H1 (cell line): ENCODE results near the gene KPNA1. TPM values are rescaled to one million over a fixed set of nuclear protein-coding genes. Genes with fewer than 3 reads are reported as not detected.

ENCODE experiments used
- CTCF ChIA-PET: fragments of 300-600 bp; sonication (Branson Sonifier 250); formaldehyde crosslinking; loops from one replicate; lab custom pipeline; 2021; ENCODE audit not compliant: partially characterized antibody; lab: Charles Lee
- POLR2A ChIA-PET: fragments of 300-600 bp; sonication (Branson Sonifier 250); formaldehyde crosslinking; loops from one replicate; lab custom pipeline; 2021; ENCODE audit warnings: inconsistent platforms; ENCODE audit not compliant: partially characterized antibody; lab: Charles Lee
- DNase-seq, 2 experiments: peaks; one replicate each; pipeline versions ENCODE4 v3.0.0 to v3.0.0-alpha.2; 2010 to 2022; ENCODE audit warnings: low spot score in 2 of 2, low read depth in 1 of 2, mixed read lengths in 1 of 2
- FAIRE-seq: peaks from 2 replicates; lab custom pipeline; 2011; peaks lifted over from hg19 to GRCh38; lab: Jason Lieb, UNC
- H2AFZ ChIP-seq: 2 replicates; pipeline ENCODE4 v1.8.1; 2012; ENCODE audit warnings: low read length, inconsistent platforms
- H2AK5ac ChIP-seq: 2 replicates; pipeline ENCODE4 v1.6.1; 2013; ENCODE audit warnings: low read depth, low read length
- H2BK120ac ChIP-seq: replicated peaks from 2 replicates; pipeline ENCODE3; 2013; ENCODE audit warnings: low read depth, low read length, inconsistent platforms
- H2BK12ac ChIP-seq: 2 replicates; pipeline ENCODE4 v1.6.1; 2013; ENCODE audit warnings: low read depth, low read length
- H2BK15ac ChIP-seq: 2 replicates; pipeline ENCODE4 v1.6.1; 2013; ENCODE audit warnings: low read length
- H2BK20ac ChIP-seq: 2 replicates; pipeline ENCODE4 v1.6.1; 2013; ENCODE audit warnings: low read length
- H2BK5ac ChIP-seq: 2 replicates; pipeline ENCODE4 v1.6.1; 2013; ENCODE audit warnings: low read depth, low read length
- H3K14ac ChIP-seq: 2 replicates; pipeline ENCODE4 v1.6.1; 2013; ENCODE audit warnings: inconsistent platforms; ENCODE audit not compliant: insufficient read length
- H3K18ac ChIP-seq: 2 replicates; pipeline ENCODE4 v1.6.1; 2013; ENCODE audit warnings: low read length; ENCODE audit errors: extremely low read depth
- H3K23ac ChIP-seq: 2 replicates; pipeline ENCODE4 v1.6.1; 2013; ENCODE audit warnings: inconsistent platforms; ENCODE audit not compliant: insufficient read length
- H3K23me2 ChIP-seq: 2 replicates; pipeline ENCODE4 v1.6.1; 2013; ENCODE audit warnings: low read depth, low read length
- H3K27ac ChIP-seq: 2 replicates; pipeline ENCODE4 v1.6.1; 2011; ENCODE audit warnings: low read depth, low read length, inconsistent platforms
- H3K27me3 ChIP-seq, 4 experiments: replicated peaks in 1 of 4; 1 replicate in 1 of 4; 2 replicates in 3 of 4; pipeline versions ENCODE4 v1.6.1 to v1.8.1; 2011 to 2013; ENCODE audit warnings: low read length in 3 of 4, mild to moderate bottlenecking in 3 of 4, inconsistent platforms in 2 of 4, mixed read lengths in 2 of 4, moderate library complexity in 1 of 4; ENCODE audit not compliant: control insufficient read depth in 3 of 4, insufficient read depth in 3 of 4; ENCODE audit errors: extremely low read depth in 1 of 4
- H3K36me3 ChIP-seq, 4 experiments: 2 replicates each; pipeline versions ENCODE4 v1.6.1 to v1.8.1; 2011 to 2013; ENCODE audit warnings: mild to moderate bottlenecking in 4 of 4, low read length in 3 of 4, moderate library complexity in 2 of 4, control low read depth in 1 of 4, inconsistent platforms in 1 of 4; ENCODE audit not compliant: insufficient read depth in 4 of 4, control insufficient read depth in 2 of 4
- H3K4ac ChIP-seq: replicated peaks from 2 replicates; pipeline ENCODE3; 2013; ENCODE audit warnings: low read length, low read depth, mixed read lengths, inconsistent platforms; ENCODE audit not compliant: insufficient read length
- H3K4me1 ChIP-seq, 4 experiments: replicated peaks in 1 of 4; 1 replicate in 1 of 4; 2 replicates in 3 of 4; pipeline versions ENCODE4 v1.6.1 to v1.8.1; 2011 to 2013; ENCODE audit warnings: low read length in 3 of 4, inconsistent platforms in 2 of 4, mixed read lengths in 1 of 4; ENCODE audit not compliant: insufficient read depth in 4 of 4, control insufficient read depth in 3 of 4
- H3K4me2 ChIP-seq, 2 experiments: 2 replicates each; pipeline versions ENCODE4 v1.6.1 to v1.8.1; 2011 to 2013; ENCODE audit warnings: low read depth in 2 of 2, low read length in 2 of 2, control low read depth in 1 of 2, inconsistent platforms in 1 of 2, mild to moderate bottlenecking in 1 of 2; ENCODE audit not compliant: insufficient read depth in 1 of 2
- H3K4me3 ChIP-seq, 4 experiments: fragments of 200-600, 300-600 bp in 1 of 4; sonication (generic), shearing (Covaris generic), sonication (Bioruptor Twin) in 1 of 4; 2 replicates each; pipeline versions ENCODE4 v1.5.1 to v1.8.1; 2011 to 2016; ENCODE audit warnings: low read length in 4 of 4, low read depth in 3 of 4, control low read depth in 2 of 4, inconsistent platforms in 2 of 4, mild to moderate bottlenecking in 2 of 4, mixed read lengths in 1 of 4, moderate library complexity in 1 of 4; ENCODE audit not compliant: insufficient read depth in 2 of 4; ENCODE audit errors: extremely low read depth in 1 of 4
- H3K56ac ChIP-seq: replicated peaks from 2 replicates; pipeline ENCODE3; 2013; ENCODE audit warnings: low read depth, mild to moderate bottlenecking, mixed read lengths, low read length, inconsistent platforms; ENCODE audit not compliant: insufficient read length
- H3K79me1 ChIP-seq: 2 replicates; pipeline ENCODE4 v1.6.1; 2013; ENCODE audit warnings: low read depth, low read length, control low read depth
- H3K79me2 ChIP-seq, 2 experiments: 2 replicates each; pipeline versions ENCODE4 v1.6.1 to v1.8.1; 2012 to 2013; ENCODE audit warnings: low read length in 2 of 2, mild to moderate bottlenecking in 2 of 2, inconsistent platforms in 1 of 2; ENCODE audit not compliant: insufficient read depth in 2 of 2, control insufficient read depth in 1 of 2
- H3K9ac ChIP-seq, 4 experiments: replicated peaks in 1 of 4; 1 replicate in 1 of 4; 2 replicates in 3 of 4; pipeline versions ENCODE4 v1.6.1 to v1.8.1; 2011 to 2013; ENCODE audit warnings: low read depth in 3 of 4, low read length in 3 of 4, control low read depth in 2 of 4, mild to moderate bottlenecking in 2 of 4, moderate library complexity in 2 of 4, inconsistent platforms in 1 of 4; ENCODE audit errors: extremely low read depth in 1 of 4
- H3K9me3 ChIP-seq, 2 experiments: 2 replicates each; pipeline versions ENCODE4 v1.6.1 to v1.8.1; 2012 to 2013; ENCODE audit warnings: mild to moderate bottlenecking in 2 of 2, moderate library complexity in 2 of 2, control low read depth in 1 of 2, inconsistent platforms in 1 of 2, low read depth in 1 of 2, low read length in 1 of 2, mixed read lengths in 1 of 2; ENCODE audit not compliant: insufficient read depth in 2 of 2
- H4K20me1 ChIP-seq, 2 experiments: replicated peaks in 1 of 2; 2 replicates each; pipeline versions ENCODE3 to v1.8.1; 2011 to 2013; ENCODE audit warnings: inconsistent platforms in 2 of 2, low read length in 2 of 2, mild to moderate bottlenecking in 1 of 2; ENCODE audit not compliant: insufficient read depth in 2 of 2, control insufficient read depth in 1 of 2
- H4K5ac ChIP-seq: 2 replicates; pipeline ENCODE4 v1.6.1; 2013; ENCODE audit warnings: low read length, low read depth, mixed read lengths, inconsistent platforms; ENCODE audit not compliant: insufficient read length
- H4K8ac ChIP-seq: 2 replicates; pipeline ENCODE4 v1.8.0; 2013; ENCODE audit warnings: mild to moderate bottlenecking, moderate library complexity, low read length, inconsistent platforms; ENCODE audit not compliant: insufficient read depth; ENCODE audit errors: extremely low read depth
- H4K91ac ChIP-seq: replicated peaks from 2 replicates; pipeline ENCODE3; 2013; ENCODE audit warnings: low read length, mixed read lengths, inconsistent platforms; ENCODE audit not compliant: insufficient read length
- ASH2L ChIP-seq: fragments of 200-600, 300-600 bp; sonication (generic); IDR thresholded peaks from one replicate; pipeline ENCODE4 v1.7.1; 2017; ENCODE audit warnings: low read length
- CREB1 ChIP-seq: IDR thresholded peaks from 2 replicates; pipeline ENCODE4 v1.6.1; 2012; ENCODE audit warnings: inconsistent platforms
- HDAC2 ChIP-seq, 2 experiments: fragments of 300-600 bp in 1 of 2; sonication (generic) in 1 of 2; IDR thresholded peaks; 2 replicates each; pipeline ENCODE4 v1.6.1; 2011 to 2012; ENCODE audit warnings: low read depth in 2 of 2, low read length in 2 of 2, mild to moderate bottlenecking in 2 of 2, moderate library complexity in 2 of 2, borderline replicate concordance in 1 of 2, inconsistent platforms in 1 of 2
- JUN ChIP-seq: IDR thresholded peaks from 2 replicates; pipeline ENCODE4 v1.6.1; 2011; ENCODE audit warnings: low read depth, mild to moderate bottlenecking, improper control_type of control experiment, low read length
- KDM5A ChIP-seq: fragments of 200-600 bp; IDR thresholded peaks from 2 replicates; pipeline ENCODE4 v1.7.1; 2012; ENCODE audit warnings: mild to moderate bottlenecking, low read length, inconsistent platforms, mixed read lengths
- POLR2AphosphoS5 ChIP-seq: IDR thresholded peaks from 2 replicates; pipeline ENCODE4 v1.6.1; 2011; ENCODE audit warnings: low read depth, low read length
- POU5F1 ChIP-seq: IDR thresholded peaks from 2 replicates; pipeline ENCODE4 v1.6.1; 2011; ENCODE audit warnings: low read depth, mild to moderate bottlenecking, low read length, moderate library complexity
- SP4 ChIP-seq: IDR thresholded peaks from 2 replicates; pipeline ENCODE4 v1.6.1; 2012; ENCODE audit warnings: low read length, inconsistent platforms
- TAF1 ChIP-seq: IDR thresholded peaks from 2 replicates; pipeline ENCODE4 v1.6.1; 2011; ENCODE audit warnings: mild to moderate bottlenecking, low read depth, low read length
- TBP ChIP-seq: IDR thresholded peaks from 2 replicates; pipeline ENCODE4 v1.6.1; 2011; ENCODE audit warnings: low read depth, low read length, improper control_type of control experiment
- TCF12 ChIP-seq: IDR thresholded peaks from 2 replicates; pipeline ENCODE4 v1.6.1; 2011; ENCODE audit warnings: low read depth, mild to moderate bottlenecking, low read length
- ZNF274 ChIP-seq: IDR thresholded peaks from 2 replicates; pipeline ENCODE4 v1.7.0; 2012; ENCODE audit warnings: low read length, borderline replicate concordance; ENCODE audit errors: extremely low read depth
- WGBS, 2 experiments: shearing (Covaris generic) in 1 of 2; methylation state at CpG; one replicate each; pipeline versions ENCODE4 v1.1.6 to v1.1.7; 2013 to 2015; ENCODE audit warnings: low lambda C conversion rate in 2 of 2, mixed read lengths in 2 of 2, inconsistent platforms in 1 of 2, low coverage in 1 of 2, missing lambda C conversion rate in 1 of 2; ENCODE audit not compliant: insufficient replicate concordance in 2 of 2, insufficient coverage in 1 of 2, insufficient read length in 1 of 2; ENCODE audit errors: extremely low coverage in 1 of 2, missing lambda C conversion rate in 1 of 2; 5-methylcytosine and 5-hydroxymethylcytosine counted together
- polyA plus RNA-seq, 7 experiments: library from polyadenylated mRNA; depleted of rRNA in 3 of 7; stranded (reverse) in 5 of 7; unstranded in 2 of 7; fragments of >200 nt in 5 of 7; fragments of 200-250 nt in 2 of 7; gene quantifications; 1 replicate in 5 of 7; 2 replicates in 1 of 7; 4 replicates in 1 of 7; pipeline versions ENCODE4 v1.2.1 to v1.2.3, GENCODE V29; 2011 to 2013; ENCODE audit warnings: missing spikeins in 2 of 7, mixed read lengths in 2 of 7
- total RNA-seq: library from RNA; stranded (reverse); fragmentation: NEBNext Ultra II Directional; extraction: Animal tissue kit (Norgen Biotek cat#: 25700); gene quantifications from 2 replicates; pipeline ENCODE4 v1.2.1, GENCODE V29; 2021

Gene KPNA1
- total and polyA plus RNA-seq, 2 of the 8 experiments (the other 6 are each of a cell fraction or from before 2014, with no cell fraction given), result 14.8 to 63.0 TPM

GRCh38 chr3:122383771-122384697 lies 130.7 kb downstream of the KPNA1 start, which contains the start of gene FAM162A:
Gene FAM162A, plus strand, starts transcription at chr3:122384182. Its CDS starts 84 bp downstream, at chr3:122384266.
- Histone ChIP-seq H2AFZ (peak within 1 kb of the TSS; percentile 90), H3K9me3 (no peaks in the 10 kb centered on the region), H2BK20ac (no peak within 1 kb of the TSS), H4K91ac (peak within 1 kb of the TSS; percentile 84), H3K14ac (no peak within 1 kb of the TSS), H3K79me2 (peaks cover 3 to 72% of the 10 kb centered on the region in 2 experiments; a peak in 3 of 4 replicates), H4K20me1 (no peaks in the 10 kb centered on the region), H4K8ac (peak within 1 kb of the TSS; percentile 99), H2BK5ac (peak within 1 kb of the TSS; percentile 76), H3K27ac (peak within 1 kb of the TSS; percentile 80), H3K23me2 (peaks cover 11% of the 10 kb centered on the region), H3K27me3 (no peaks in the 10 kb centered on the region), H3K9ac (peak within 1 kb of the TSS; percentile 86 to 96 (median 90)), H3K36me3 (peaks cover 0 to 7% (median 1%) of the 10 kb centered on the region in 4 experiments; a peak in 2 of 8 replicates), H2BK15ac (no peak within 1 kb of the TSS), H2BK12ac (no peak within 1 kb of the TSS; the same call in 1 of the 2 replicates), H3K79me1 (no peaks in the 10 kb centered on the region; the same call in 1 of the 2 replicates), H2AK5ac (no peak within 1 kb of the TSS), H3K4me1 (peaks cover 0 to 6% (median 3%) of the 10 kb centered on the region in 4 experiments; a peak in 4 of 7 replicates), H3K4me3 (peak within 1 kb of the TSS; percentile 78 to 96 (median 94)), H3K56ac (peak within 1 kb of the TSS; percentile 74), H3K18ac (peak within 1 kb of the TSS; percentile 88), H3K23ac (no peak within 1 kb of the TSS), H4K5ac (peak within 1 kb of the TSS; percentile 98), H3K4ac (peak within 1 kb of the TSS; percentile 88), H2BK120ac (no peak within 1 kb of the TSS), H3K4me2 (peak within 1 kb of the TSS; percentile 85)
- DNase-seq (peak; percentile 84 to 92), FAIRE-seq (no peak)
- CTCF ChIA-PET, result interaction anchor here (0.7 to 3.2 kb wide), 13 partner anchors 9 to 576 kb away, joined by 3 to 19 read pairs (median 3); partner anchors contain the start of gene WDR5B
- WGBS, 2 experiments, result 4% methylated on average over 38 of the region's 52 CpGs; no CpG with 5 or more reads in 1 of the 2 experiments
- POLR2A ChIA-PET, result interaction anchor here (0.6 to 3.2 kb wide), 17 partner anchors 9 to 1339 kb away, joined by 3 to 29 read pairs (median 4); partner anchors contain the start of genes HSPBAP1, KPNA1 and WDR5B
- no peak for TF ChIP-seq KDM5A
- TF ChIP-seq HDAC2 (IDR thresholded peaks at IDR 0.05; ENCODE audit: borderline replicate concordance in 1 of 2, low read depth in 2 of 2, low read length in 2 of 2), result peak in 1 of 2 experiments; percentile 91; a peak in 2 of 4 replicates
- peak; percentile 72 for TF ChIP-seq ASH2L
- TF ChIP-seq ZNF274, result no peak
- TF ChIP-seq POU5F1, result no peak
- TF ChIP-seq CREB1, result peak; percentile 93
- no peak for TF ChIP-seq JUN
- TF ChIP-seq TAF1, result peak; percentile 74
- peak; percentile 58; the same call in 1 of the 2 replicates for TF ChIP-seq SP4
- TF ChIP-seq TCF12, result no peak
- TF ChIP-seq TBP, result peak; percentile 83
- TF ChIP-seq POLR2AphosphoS5, result peak; percentile 90; the same call in 1 of the 2 replicates
